Ovary (tissue), 3 donors: ENCODE results near the gene BICRA.

Source experiments
- POLR2A ChIP-seq: fragments of 450-650 bp; IDR thresholded peaks from one replicate; pipeline ENCODE4 v1.6.1; 2017; ENCODE audit warnings: antibody characterized with exemption, mild to moderate bottlenecking, moderate library complexity
- TF ChIP-seq, protein P1 (sequence below), 3 donors: fragments of 450-650 bp in 2 of 3; fragments of 200-600 bp in 1 of 3; IDR thresholded peaks; one replicate each; pipeline versions ENCODE4 v1.5.1 to v1.8.0; 2016 to 2022; ENCODE audit warnings: antibody characterized with exemption in 3 of 3, mild to moderate bottlenecking in 1 of 3
- donor health status: DM: no; HTN: no; CAD: no.

DNA sequence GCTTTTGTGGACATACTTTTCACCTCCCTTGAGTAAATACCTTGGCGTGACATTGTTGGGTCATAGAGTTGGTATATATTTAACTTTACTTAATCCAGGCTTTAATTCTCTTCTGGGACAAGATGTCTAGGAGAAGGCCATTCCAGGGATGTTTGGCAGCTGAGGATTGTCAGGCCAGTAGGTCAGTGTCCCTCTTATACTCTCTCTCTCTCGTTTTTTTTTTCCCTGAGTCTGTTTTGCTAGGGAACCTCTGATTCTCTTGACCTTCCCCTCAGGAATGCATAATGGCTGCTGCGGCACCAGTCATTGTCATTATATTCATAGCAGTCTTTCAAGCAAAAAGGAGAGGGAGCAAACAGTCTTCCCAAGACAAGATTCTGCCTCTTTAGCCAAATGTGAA, 48.8 kb downstream of the BICRA start:
- TF ChIP-seq, protein P1, sequence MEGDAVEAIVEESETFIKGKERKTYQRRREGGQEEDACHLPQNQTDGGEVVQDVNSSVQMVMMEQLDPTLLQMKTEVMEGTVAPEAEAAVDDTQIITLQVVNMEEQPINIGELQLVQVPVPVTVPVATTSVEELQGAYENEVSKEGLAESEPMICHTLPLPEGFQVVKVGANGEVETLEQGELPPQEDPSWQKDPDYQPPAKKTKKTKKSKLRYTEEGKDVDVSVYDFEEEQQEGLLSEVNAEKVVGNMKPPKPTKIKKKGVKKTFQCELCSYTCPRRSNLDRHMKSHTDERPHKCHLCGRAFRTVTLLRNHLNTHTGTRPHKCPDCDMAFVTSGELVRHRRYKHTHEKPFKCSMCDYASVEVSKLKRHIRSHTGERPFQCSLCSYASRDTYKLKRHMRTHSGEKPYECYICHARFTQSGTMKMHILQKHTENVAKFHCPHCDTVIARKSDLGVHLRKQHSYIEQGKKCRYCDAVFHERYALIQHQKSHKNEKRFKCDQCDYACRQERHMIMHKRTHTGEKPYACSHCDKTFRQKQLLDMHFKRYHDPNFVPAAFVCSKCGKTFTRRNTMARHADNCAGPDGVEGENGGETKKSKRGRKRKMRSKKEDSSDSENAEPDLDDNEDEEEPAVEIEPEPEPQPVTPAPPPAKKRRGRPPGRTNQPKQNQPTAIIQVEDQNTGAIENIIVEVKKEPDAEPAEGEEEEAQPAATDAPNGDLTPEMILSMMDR (IDR thresholded peaks at IDR 0.05) = no peak
- TF ChIP-seq POLR2A = no peak
